Ovary (tissue), 9 donors: ENCODE data around the gene TNFRSF19. TPM values are rescaled to one million over a fixed set of nuclear protein-coding genes. Genes with fewer than 3 reads are reported as not detected.
"Not testable (repeated sequence)": the region's sequence is repeated elsewhere in the genome, so short reads cannot be mapped to it uniquely, and the experiment has no call there.

Experiments
- DNase-seq, 5 donors: peaks; one replicate each; pipeline ENCODE4 v3.0.0-alpha.2; 2019 to 2020
- H3K27ac ChIP-seq, 2 donors: fragments of 200-600 bp; one replicate each; pipeline versions ENCODE4 v1.5.1 to v1.8.0; 2019 to 2022
- H3K27me3 ChIP-seq: fragments of 200-600 bp; one replicate; pipeline ENCODE4 v1.8.0; 2022
- H3K36me3 ChIP-seq: fragments of 200-600 bp; sonication (generic); one replicate; pipeline ENCODE4 v1.5.1; 2019
- H3K4me1 ChIP-seq: one replicate; pipeline ENCODE4 v1.8.1; 2013; ENCODE audit warnings: mild to moderate bottlenecking, moderate library complexity; ENCODE audit not compliant: insufficient read depth
- H3K4me3 ChIP-seq: fragments of 200-600 bp; sonication (generic); one replicate; pipeline ENCODE4 v1.5.1; 2017
- H3K9me3 ChIP-seq, 2 donors: fragments of 200-600 bp in 1 of 2; sonication (generic) in 1 of 2; one replicate each; pipeline versions ENCODE4 v1.5.1 to v1.8.1; 2013 to 2019; ENCODE audit warnings: mild to moderate bottlenecking in 1 of 2, moderate library complexity in 1 of 2
- CTCF ChIP-seq, 3 donors: fragments of 450-650 bp in 2 of 3; fragments of 200-600 bp in 1 of 3; IDR thresholded peaks; one replicate each; pipeline versions ENCODE4 v1.5.1 to v1.8.0; 2016 to 2022; ENCODE audit warnings: antibody characterized with exemption in 3 of 3, mild to moderate bottlenecking in 1 of 3
- EP300 ChIP-seq: sonication (generic); formaldehyde crosslinking; IDR thresholded peaks from one replicate; pipeline ENCODE4 v1.6.1; 2017; ENCODE audit warnings: antibody characterized with exemption
- POLR2A ChIP-seq: fragments of 450-650 bp; IDR thresholded peaks from one replicate; pipeline ENCODE4 v1.6.1; 2017; ENCODE audit warnings: antibody characterized with exemption, mild to moderate bottlenecking, moderate library complexity
- WGBS, 3 donors: extraction: QIAGEN DNeasy Blood & Tissue Kit in 1 of 3; methylation state at CpG; one replicate each; pipeline versions ENCODE4 v1.1.5 to v1.1.7; 2013 to 2017; 5-methylcytosine and 5-hydroxymethylcytosine counted together
- intact Hi-C, 4 donors: fragments of 100-400 bp; cut with DNase I; formaldehyde crosslinking; loops; one replicate each; pipeline versions ENCODE4 v1.11.0 to v1.15.1; 2022 to 2023
- polyA plus RNA-seq, 2 donors: library from polyadenylated mRNA; stranded (reverse); fragments of 200-250 nt in 1 of 2; fragments of 350-450 nt in 1 of 2; fragmentation: Illumina TruSeq in 1 of 2; extraction: RNeasy Lipid Tissue Mini Kit (QIAGEN cat#74804) in 1 of 2; gene quantifications; one replicate each; pipeline ENCODE4 v1.2.3, GENCODE V29; 2013 to 2014
- total RNA-seq, 7 donors: library from RNA; depleted of rRNA in 2 of 7; stranded (reverse); fragments of >200 nt in 2 of 7; fragmentation: NEBNext Ultra II Directional in 3 of 7; extraction: Animal tissue kit (Norgen Biotek cat#: 25700) in 3 of 7; gene quantifications; one replicate each; pipeline versions ENCODE4 v1.1.0 to v1.2.4, GENCODE V29; 2016 to 2023
- donor health status: DM: no; HTN: no; CAD: no; lungs with moderate emphysema.
- donor health status: DM: no; HTN: no; CAD: no.
- donor health status: Bipolar disorder and iron deficiency.
- donor health status: DM: yes; HTN: yes; CAD: no.
- donor health status: DM: no; HTN: no; CAD: no.
- donor health status: DM: yes; HTN: yes; CAD: no.

Gene TNFRSF19
- total and polyA plus RNA-seq, 9 donors, result 2.6 to 15.3 (median 4.8) TPM

GRCh38 chr13:23673867-23674605, 103.8 kb downstream of the TNFRSF19 start:
- no peak for DNase-seq
- H3K4me1 ChIP-seq, result peaks cover 1% of the 10 kb centered on the region
- H3K27ac ChIP-seq, result no peak overlapping the region
- H3K4me3 ChIP-seq, result no peak overlapping the region
- no peaks in the 10 kb centered on the region for H3K27me3 ChIP-seq
- no peaks in the 10 kb centered on the region for H3K36me3 ChIP-seq
- WGBS, 3 donors, result 92 to 95% (median 92%) methylated on average over 8 of the region's 8 CpGs
- no peak for TF ChIP-seq EP300
- TF ChIP-seq POLR2A, result no peak
- no peak for TF ChIP-seq CTCF (IDR thresholded peaks at IDR 0.05)
- intact Hi-C loops, result no loop called here
- H3K9me3 ChIP-seq, result no peaks in the 10 kb centered on the region

- H3K27me3 ChIP-seq, result no peaks in the 10 kb centered on the region
- 90 to 97% (median 94%) methylated on average over 5 of the region's 5 CpGs for WGBS, 3 donors
- H3K4me1 ChIP-seq, result peaks cover 1% of the 10 kb centered on the region
- DNase-seq, result no peak
- H3K4me3 ChIP-seq, result no peak overlapping the region
- no peaks in the 10 kb centered on the region for H3K9me3 ChIP-seq
- intact Hi-C loops, result no loop called here
- TF ChIP-seq POLR2A, result no peak
- no peak for TF ChIP-seq CTCF (IDR thresholded peaks at IDR 0.05)
- TF ChIP-seq EP300, result no peak
- no peaks in the 10 kb centered on the region for H3K36me3 ChIP-seq
- no peak overlapping the region for H3K27ac ChIP-seq
Measured at GRCh38 chr13:23674795-23675640, 104.8 kb downstream of the TNFRSF19 start.

- intact Hi-C loops, H3K36me3 ChIP-seq, H3K27me3 ChIP-seq, H3K27ac ChIP-seq, H3K4me3 ChIP-seq, H3K4me1 ChIP-seq, DNase-seq, H3K9me3 ChIP-seq: not testable (repeated sequence)
- 96 to 97% (median 96%) methylated on average over 22 to 24 of the region's 24 CpGs for WGBS, 3 donors
Measured at GRCh38 chr13:23677679-23678288, 107.6 kb downstream of the TNFRSF19 start.

- H3K36me3 ChIP-seq, result no peaks in the 10 kb centered on the region
- H3K9me3 ChIP-seq, result no peaks in the 10 kb centered on the region
- H3K4me1 ChIP-seq, result no peaks in the 10 kb centered on the region
- H3K4me3 ChIP-seq, result no peak overlapping the region
- intact Hi-C loops, result no loop called here
- TF ChIP-seq EP300, result no peak
- TF ChIP-seq CTCF (IDR thresholded peaks at IDR 0.05), result no peak
- no peak for TF ChIP-seq POLR2A
- no peak overlapping the region for H3K27ac ChIP-seq
- no peak for DNase-seq
- no peaks in the 10 kb centered on the region for H3K27me3 ChIP-seq
- WGBS, 3 donors, result 56 to 77% (median 68%) methylated on average over 2 of the region's 2 CpGs
Measured at GRCh38 chr13:23678795-23679194, 108.6 kb downstream of the TNFRSF19 start.
